Stomach (tissue), 4 donors: ENCODE measurements around the gene SLC26A2.

Experiments used
- CTCF ChIP-seq, 7 experiments: fragments of 450-650 bp in 4 of 7; fragments of 200-600 bp in 3 of 7; sonication (generic) in 3 of 7; IDR thresholded peaks; one replicate each; pipeline ENCODE4 v1.5.1; 2016 to 2019; ENCODE audit warnings: antibody characterized with exemption in 7 of 7, control low read depth in 2 of 7, mild to moderate bottlenecking in 1 of 7
- POLR2A ChIP-seq, 4 donors: fragments of 450-650 bp; IDR thresholded peaks; one replicate each; pipeline ENCODE4 v1.6.1; 2016; ENCODE audit warnings: antibody characterized with exemption in 4 of 4, control low read depth in 2 of 4, mild to moderate bottlenecking in 1 of 4, moderate library complexity in 1 of 4

DNA sequence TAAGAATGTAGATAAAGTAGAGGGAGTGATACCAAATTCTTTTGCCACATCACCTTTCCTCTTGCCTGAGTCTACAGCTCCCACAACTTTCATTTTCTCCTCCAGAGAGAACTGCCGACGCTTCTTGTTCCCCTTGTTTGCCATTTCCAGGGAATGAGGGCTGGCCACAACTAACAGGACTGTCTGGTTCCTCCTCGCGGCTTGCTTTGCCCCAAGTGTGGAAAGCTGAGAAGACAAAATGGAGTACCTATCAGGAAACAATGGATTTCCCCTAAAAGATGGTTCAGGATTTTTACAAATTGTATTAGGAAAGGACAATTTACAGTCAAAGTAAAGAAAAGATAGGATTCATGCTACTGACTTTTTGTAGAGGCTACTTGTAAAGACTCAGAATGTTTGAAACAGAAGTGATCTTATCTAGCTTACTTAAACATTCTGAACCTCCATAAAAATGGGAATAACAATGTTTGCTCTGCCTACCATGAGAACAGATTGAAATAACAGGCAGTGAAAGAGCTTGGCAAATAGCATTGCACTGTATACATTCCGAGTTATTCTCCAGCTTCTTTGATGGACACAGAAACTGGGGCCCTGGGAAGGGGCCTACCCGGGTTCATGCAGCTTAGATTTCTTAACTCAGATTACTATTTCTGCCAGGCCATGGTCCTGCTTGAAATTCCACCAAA lies 35.8 kb downstream of the SLC26A2 start:
- TF ChIP-seq POLR2A (IDR thresholded peaks at IDR 0.05) (no peak), CTCF (IDR thresholded peaks at IDR 0.05) (no peak)
